ENCODE results near the gene CAMLG.
"Not testable (repeated sequence)": the region's sequence is repeated elsewhere in the genome, so short reads cannot be mapped to it uniquely, and the experiment has no call there.

CAMLG gene

DNA sequence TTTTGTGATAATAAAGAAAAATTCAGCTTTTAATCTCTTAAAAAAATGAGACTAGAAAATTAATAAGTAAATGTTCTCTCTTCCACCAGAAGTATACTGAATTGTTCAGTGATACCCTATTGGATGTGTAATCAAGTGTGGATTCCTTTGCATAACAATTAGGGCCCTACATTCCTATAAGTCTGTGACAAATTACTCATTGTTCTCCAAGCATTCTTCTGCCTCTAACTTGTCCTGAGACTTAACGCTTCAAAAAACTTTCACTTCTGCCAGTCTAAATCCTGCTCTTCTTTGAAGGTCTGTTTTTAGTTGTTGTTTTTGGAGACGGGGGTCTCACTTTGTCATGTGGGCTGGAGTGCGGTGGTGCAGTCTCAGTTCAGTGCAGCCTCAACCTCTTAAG lies 11.1 kb downstream of the CAMLG start:
- H3K36me3 Mint-ChIP-seq = peaks cover 3% of the 10 kb centered on the region

DNA sequence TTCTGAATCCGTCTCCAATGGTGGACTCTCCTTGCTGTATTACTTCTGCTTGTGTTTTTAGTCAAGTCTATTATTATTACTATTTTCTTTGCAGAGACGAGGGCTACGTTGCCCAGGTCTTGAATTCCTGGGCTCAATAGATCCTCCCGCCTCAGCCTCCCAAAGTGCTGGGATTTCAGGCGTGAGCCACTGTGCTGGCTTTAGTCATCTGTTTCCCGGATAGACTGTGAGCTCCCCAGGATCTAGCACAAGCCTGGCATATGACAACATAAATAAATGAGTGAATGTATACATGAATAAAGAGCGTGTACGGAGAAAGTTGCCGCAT lies 19.8 kb downstream of the CAMLG start:
- no peaks in the 10 kb centered on the region for H3K27me3 Mint-ChIP-seq
- no peak for DNase-seq (ENCODE audit: low spot score in 2 of 2)
- peaks cover 27% of the 10 kb centered on the region for H3K4me1 Mint-ChIP-seq
- H3K36me3 Mint-ChIP-seq = no peaks in the 10 kb centered on the region
- H3K27ac Mint-ChIP-seq = peak overlapping the region; percentile 98
- H3K9me3 Mint-ChIP-seq = no peaks in the 10 kb centered on the region
- peak overlapping the region; percentile 99 for H3K4me3 Mint-ChIP-seq
- ATAC-seq (ENCODE audit: low read depth) = no peak

More for the DNA sequence above, 11.1 kb downstream of the CAMLG start:
- Mint-ChIP-seq H3K27ac (peak overlapping the region; percentile 45), H3K4me1 (peaks cover 4% of the 10 kb centered on the region), H3K4me3 (no peak overlapping the region), H3K27me3 (no peaks in the 10 kb centered on the region), H3K9me3 (no peaks in the 10 kb centered on the region)
- ATAC-seq (ENCODE audit: low read depth) (no peak), DNase-seq (ENCODE audit: low spot score in 2 of 2) (no peak)

DNA sequence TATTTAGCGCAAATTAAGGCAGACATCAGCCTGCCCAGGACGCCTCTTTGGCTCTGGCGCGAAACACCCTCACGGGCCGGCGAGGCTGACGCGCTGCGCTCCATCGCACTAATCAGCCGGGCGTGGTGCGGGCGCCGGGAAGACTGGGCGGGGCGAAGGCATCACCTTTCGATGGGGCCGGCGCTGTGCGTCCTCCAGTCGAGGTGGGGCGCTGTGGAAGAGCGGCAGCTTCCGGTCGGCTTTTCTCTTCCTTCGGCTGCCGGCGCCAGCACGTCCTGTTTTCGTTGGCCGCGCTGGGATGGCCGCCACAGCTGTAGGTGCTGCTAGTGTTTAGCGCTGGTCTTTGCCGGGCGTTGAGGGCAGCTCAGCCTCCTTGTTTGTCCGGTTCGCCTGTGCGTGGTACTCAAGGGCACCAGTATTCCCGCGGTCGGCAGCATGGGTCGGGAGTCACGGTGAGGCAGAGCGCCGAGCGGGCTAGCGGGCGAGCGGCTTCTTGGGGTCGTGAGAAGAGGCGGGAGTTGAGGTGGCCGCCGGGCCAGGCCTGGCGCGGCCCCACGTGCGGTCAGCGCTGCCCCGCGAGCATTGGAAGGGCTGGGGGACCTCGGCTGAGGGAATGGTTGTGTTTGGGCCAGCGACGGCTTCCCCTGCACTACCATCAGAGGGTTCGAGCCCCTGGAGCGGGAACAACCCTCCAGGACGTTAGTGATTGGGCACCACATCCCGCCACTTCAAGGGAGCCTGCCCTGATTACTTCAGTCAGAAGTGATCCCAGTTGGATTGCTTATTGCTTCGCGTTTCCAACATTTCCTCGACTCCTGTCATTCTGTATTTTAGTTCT lies 20.4 kb downstream of the CAMLG start, which contains the start of gene DDX46:
DDX46 (plus strand) TSS at position 276 of the 838 bp plus-strand sequence; CDS start at position 436, 160 bp downstream.
- peak; percentile 90 to 93 for DNase-seq (ENCODE audit: low spot score in 2 of 2)
- H3K27ac Mint-ChIP-seq = peak within 1 kb of the TSS; percentile 98
- peaks cover 27% of the 10 kb centered on the region for H3K4me1 Mint-ChIP-seq
- peaks cover under 1% of the 10 kb centered on the region for H3K36me3 Mint-ChIP-seq
- no peaks in the 10 kb centered on the region for H3K27me3 Mint-ChIP-seq
- H3K4me3 Mint-ChIP-seq = peak within 1 kb of the TSS; percentile 99
- peak; percentile 97 for ATAC-seq (ENCODE audit: low read depth)
- no peaks in the 10 kb centered on the region for H3K9me3 Mint-ChIP-seq

DNA sequence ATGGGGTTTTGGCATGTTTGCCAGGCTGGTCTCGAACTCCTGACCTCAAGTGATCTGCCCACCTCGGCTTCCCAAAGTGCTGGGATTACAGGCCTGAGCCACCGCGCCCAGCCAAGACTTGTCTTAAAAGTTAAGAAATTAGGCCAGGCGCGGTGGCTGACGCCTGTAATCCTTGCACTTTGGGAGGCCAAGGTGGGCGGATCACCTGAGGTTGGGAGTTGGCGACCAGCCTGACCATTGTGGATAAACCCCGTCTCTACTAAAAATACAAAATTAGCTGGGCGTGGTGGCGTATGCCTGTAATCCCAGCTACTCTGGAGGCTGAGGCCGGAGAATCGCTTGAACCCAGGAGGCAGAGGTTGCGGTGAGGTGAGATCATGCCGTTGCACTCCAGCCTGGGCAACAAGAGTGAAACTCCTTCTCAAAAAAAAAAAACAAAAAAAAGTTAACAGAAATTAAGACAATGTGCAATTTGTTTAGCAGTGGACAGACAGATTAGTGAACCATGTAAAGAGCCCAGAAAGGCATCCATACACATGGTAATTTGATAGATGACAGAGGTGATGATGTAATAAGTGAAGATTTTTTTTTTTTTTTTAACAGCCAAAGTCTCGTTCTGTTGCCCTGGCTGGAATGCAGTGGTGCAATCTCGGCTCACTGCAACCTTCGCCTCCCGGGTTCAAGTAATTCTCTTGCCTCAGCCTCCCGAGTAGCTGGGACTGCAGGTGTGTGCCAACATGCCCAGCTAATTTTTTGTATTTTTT lies 29.4 kb downstream of the CAMLG start:
- not testable (repeated sequence) for H3K27ac Mint-ChIP-seq; H3K27me3 Mint-ChIP-seq; H3K4me1 Mint-ChIP-seq; DNase-seq (ENCODE audit: low spot score in 2 of 2); ATAC-seq (ENCODE audit: low read depth); H3K9me3 Mint-ChIP-seq; H3K4me3 Mint-ChIP-seq
- H3K36me3 Mint-ChIP-seq = peaks cover 20% of the 10 kb centered on the region

DNA sequence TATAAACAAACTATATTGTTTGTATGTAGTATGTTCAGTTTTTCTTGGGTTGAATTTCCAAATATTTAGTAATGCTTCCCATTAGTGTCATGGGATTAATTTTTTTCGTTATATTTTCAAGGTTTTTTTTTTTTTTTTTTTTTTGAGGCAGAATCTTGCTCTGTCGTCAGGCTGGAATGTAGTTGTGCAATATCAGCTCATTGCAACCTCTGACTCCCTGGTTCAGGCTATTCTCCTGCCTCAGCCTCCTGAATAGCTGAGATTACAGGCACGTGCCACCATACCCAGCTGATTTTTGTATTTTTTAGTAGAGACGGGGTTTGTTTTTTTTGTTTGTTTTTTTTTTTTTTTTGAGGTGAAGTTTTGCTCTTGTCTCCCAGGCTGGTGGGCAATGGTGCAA lies 30.9 kb downstream of the CAMLG start:
- Mint-ChIP-seq H3K36me3 (peaks cover 22% of the 10 kb centered on the region), H3K4me1 (peaks cover 3% of the 10 kb centered on the region), H3K9me3 (no peaks in the 10 kb centered on the region), H3K27ac (no peak overlapping the region), H3K4me3 (no peak overlapping the region), H3K27me3 (no peaks in the 10 kb centered on the region)
- no peak for DNase-seq (ENCODE audit: low spot score in 2 of 2)
- ATAC-seq (ENCODE audit: low read depth) = no peak

DNA sequence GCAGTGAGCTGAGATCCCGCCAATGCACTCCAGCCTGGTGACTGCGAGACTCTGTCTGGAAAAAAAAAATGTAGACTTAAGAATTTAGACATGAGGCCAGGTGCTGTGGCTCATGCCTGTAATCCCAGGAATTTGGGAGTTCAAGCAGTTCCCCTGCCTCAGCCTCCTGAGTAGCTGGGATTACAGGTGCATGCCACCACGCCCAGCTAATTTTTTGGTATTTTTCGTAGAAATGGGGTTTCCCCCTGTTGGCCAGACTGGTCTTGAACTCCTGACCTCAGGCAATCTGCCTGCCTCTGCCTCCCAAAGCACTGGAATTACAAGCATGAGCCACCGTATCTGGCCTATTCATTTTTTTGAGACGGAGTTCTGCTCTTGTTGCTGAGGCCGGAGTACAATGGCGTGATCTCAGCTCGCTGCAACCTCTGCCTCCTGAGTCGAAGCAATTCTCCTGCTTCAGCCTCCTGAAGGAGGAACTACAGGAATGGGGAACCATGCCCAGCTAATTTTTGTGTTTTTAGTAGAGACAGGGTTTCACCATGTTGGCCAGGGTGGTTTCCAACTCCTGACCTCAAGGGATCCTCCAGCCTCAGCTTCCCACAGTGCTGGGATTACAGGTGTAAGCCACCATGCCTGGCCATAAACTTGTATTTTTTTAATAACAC lies 34.2 kb downstream of the CAMLG start:
- Mint-ChIP-seq H3K4me3 (no peak overlapping the region), H3K27ac (no peak overlapping the region), H3K9me3 (no peaks in the 10 kb centered on the region), H3K27me3 (no peaks in the 10 kb centered on the region), H3K36me3 (peaks cover 24% of the 10 kb centered on the region), H3K4me1 (peaks cover 4% of the 10 kb centered on the region)
- DNase-seq (ENCODE audit: low spot score in 2 of 2) (no peak), ATAC-seq (ENCODE audit: low read depth) (no peak)

DNA sequence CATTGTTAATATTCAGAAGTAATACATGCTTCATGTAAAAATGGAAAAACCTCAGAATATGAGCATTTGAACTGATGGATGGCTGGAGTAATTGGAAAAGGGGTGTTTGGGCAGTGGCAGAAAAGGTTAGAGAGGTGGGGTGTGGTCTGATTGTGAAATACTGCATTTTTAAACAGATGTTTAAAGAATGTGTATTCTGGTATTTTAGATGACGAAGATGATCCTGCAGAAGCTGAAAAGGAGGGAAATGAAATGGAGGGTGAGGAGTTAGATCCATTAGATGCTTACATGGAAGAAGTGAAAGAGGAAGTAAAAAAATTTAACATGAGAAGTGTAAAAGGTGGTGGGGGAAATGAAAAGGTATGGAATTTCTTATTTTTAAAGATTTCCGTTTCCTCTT lies 39.0 kb downstream of the CAMLG start:
- Mint-ChIP-seq H3K36me3 (peaks cover 21% of the 10 kb centered on the region), H3K4me3 (no peak overlapping the region), H3K27me3 (no peaks in the 10 kb centered on the region), H3K27ac (peak overlapping the region; percentile 29), H3K9me3 (no peaks in the 10 kb centered on the region), H3K4me1 (peaks cover 4% of the 10 kb centered on the region)
- ATAC-seq (ENCODE audit: low read depth) = no peak
- DNase-seq (ENCODE audit: low spot score in 2 of 2) = no peak

DNA sequence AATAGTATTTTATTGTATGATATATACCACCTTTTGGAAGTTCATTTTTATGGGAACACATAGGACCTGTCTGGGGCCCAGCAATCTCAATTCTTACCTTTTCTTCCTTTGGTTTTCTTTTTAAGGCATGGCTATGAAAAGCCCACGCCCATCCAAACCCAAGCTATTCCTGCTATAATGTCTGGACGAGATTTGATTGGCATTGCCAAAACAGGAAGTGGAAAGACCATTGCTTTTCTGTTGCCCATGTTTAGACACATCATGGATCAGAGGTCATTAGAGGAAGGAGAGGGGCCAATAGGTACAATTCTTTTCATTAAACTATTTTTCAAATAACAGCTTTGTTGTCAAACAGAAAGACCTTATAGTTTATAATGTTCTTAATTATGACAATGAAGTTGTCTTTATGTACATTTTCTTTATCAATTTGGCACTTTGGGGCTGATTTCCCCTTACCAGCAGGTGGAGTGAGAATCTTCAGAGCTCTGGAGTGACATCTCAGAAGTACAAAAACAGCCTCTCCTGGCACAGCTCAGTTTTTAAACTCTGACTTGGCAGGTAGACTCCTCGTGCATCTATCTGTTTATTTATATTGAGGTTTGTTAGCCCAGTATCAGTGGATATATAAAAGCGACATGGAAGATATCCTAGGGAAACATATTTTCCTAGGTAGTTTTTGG lies 46.0 kb downstream of the CAMLG start:
- H3K36me3 Mint-ChIP-seq = peaks cover 14% of the 10 kb centered on the region

DNA sequence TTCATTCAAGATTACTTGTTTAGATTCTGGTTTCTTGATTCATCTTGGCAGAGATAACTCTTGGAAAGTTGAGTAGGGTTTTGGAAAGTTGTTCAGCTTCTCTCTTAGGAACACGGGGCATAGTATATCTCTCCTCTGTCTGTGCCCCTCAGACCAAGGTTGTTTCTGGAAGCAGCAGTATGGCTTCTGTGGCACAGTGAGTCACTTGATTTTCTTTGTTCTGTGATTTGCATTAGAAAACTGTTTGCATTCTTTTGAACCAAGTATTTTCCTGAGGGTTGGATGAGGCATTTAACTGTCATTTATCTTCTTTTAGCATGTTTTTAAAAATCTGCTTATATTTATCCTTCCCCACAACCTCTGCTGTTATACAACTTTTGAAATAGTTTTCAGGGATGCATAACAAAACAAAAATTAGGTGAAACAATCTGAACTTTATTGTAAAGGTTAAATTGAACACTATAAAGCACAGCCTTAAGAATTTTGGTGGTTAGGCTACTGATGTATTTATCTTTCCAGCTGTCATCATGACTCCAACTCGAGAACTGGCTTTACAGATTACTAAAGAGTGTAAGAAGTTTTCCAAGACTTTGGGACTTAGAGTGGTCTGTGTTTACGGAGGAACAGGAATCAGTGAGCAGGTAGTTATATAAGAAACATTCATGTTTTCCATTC lies 46.7 kb downstream of the CAMLG start:
- no peaks in the 10 kb centered on the region for H3K9me3 Mint-ChIP-seq
- no peaks in the 10 kb centered on the region for H3K4me1 Mint-ChIP-seq
- H3K4me3 Mint-ChIP-seq = no peak overlapping the region
- peaks cover 14% of the 10 kb centered on the region for H3K36me3 Mint-ChIP-seq
- H3K27me3 Mint-ChIP-seq = no peaks in the 10 kb centered on the region
- no peak for ATAC-seq (ENCODE audit: low read depth)
- no peak for DNase-seq (ENCODE audit: low spot score in 2 of 2)
- H3K27ac Mint-ChIP-seq = no peak overlapping the region

More for the DNA sequence above, 46.0 kb downstream of the CAMLG start:
- Mint-ChIP-seq H3K4me1 (no peaks in the 10 kb centered on the region), H3K27ac (peak overlapping the region; percentile 84), H3K27me3 (no peaks in the 10 kb centered on the region), H3K4me3 (no peak overlapping the region), H3K9me3 (no peaks in the 10 kb centered on the region)
- ATAC-seq (ENCODE audit: low read depth) (peak; percentile 32), DNase-seq (ENCODE audit: low spot score in 2 of 2) (no peak)

DNA sequence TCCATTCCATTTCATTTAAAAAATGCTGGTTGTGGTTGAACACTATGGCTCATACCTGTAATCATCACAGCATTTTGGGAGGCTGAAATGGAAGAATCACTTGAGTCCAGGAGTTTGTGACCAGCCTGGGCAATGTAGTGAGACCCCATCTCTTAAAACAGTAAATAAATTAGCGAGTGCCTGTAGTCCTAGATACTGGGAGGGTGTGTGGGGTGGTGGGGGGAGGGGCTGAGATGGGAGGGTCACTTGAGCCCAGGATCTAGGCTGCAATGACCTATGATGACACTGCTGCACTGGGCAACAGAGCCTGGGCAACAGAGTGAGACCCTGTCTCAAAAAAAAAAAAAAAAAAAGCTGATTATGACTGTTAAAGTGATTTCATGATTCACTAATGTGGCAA lies 49.3 kb downstream of the CAMLG start:
- ATAC-seq (ENCODE audit: low read depth) (no peak), DNase-seq (ENCODE audit: low spot score in 2 of 2) (no peak)
- H3K4me3 Mint-ChIP-seq = no peak overlapping the region
- peaks cover 16% of the 10 kb centered on the region for H3K36me3 Mint-ChIP-seq
- no peaks in the 10 kb centered on the region for H3K4me1 Mint-ChIP-seq
- no peaks in the 10 kb centered on the region for H3K9me3 Mint-ChIP-seq
- no peaks in the 10 kb centered on the region for H3K27me3 Mint-ChIP-seq
- H3K27ac Mint-ChIP-seq = no peak overlapping the region

DNA sequence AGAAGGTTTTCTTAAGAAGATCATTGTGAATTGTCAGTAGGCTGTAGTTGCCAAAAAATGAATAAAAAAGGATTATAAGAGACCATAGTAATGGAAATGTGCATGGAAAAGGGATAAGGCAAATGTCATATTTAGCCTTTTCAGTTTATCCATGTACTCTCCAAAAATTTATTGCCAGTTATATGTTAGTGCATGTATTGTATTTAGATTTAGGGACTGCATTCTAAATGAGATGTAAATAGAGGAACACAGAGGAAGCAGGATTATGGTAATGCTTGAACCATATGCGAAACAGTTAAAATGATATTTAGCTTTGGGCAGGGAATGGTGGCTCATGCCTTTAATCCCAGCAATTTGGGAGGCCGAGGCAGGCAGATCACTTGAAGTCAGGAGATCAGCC lies 53.2 kb downstream of the CAMLG start:
- Mint-ChIP-seq H3K27me3 (no peaks in the 10 kb centered on the region), H3K4me1 (no peaks in the 10 kb centered on the region), H3K36me3 (peaks cover 19% of the 10 kb centered on the region), H3K4me3 (no peak overlapping the region), H3K9me3 (no peaks in the 10 kb centered on the region), H3K27ac (peak overlapping the region; percentile 82)
- no peak for ATAC-seq (ENCODE audit: low read depth)
- no peak for DNase-seq (ENCODE audit: low spot score in 2 of 2)

DNA sequence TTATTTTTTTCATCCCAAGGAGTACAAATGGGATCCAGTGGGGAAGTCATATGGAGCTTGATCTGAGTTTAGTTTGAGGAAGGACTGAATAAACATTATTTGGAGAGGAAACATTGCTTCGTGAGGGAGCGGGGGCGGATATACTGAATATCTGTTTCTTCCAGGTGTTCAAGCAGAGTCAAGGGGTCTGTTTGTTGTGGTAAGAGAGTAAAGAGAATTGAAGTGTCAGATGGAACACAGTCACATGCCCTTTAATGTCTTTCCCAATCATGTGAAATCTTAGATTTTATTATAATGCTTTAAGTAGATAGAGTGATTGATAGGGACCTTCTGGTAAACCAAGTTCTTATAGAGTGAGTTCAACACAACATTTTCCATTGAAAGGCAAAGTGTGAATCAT lies 53.9 kb downstream of the CAMLG start:
- Mint-ChIP-seq H3K4me3 (no peak overlapping the region), H3K4me1 (no peaks in the 10 kb centered on the region), H3K27ac (peak overlapping the region; percentile 82), H3K27me3 (no peaks in the 10 kb centered on the region), H3K9me3 (no peaks in the 10 kb centered on the region), H3K36me3 (peaks cover 18% of the 10 kb centered on the region)
- ATAC-seq (ENCODE audit: low read depth) (no peak), DNase-seq (ENCODE audit: low spot score in 2 of 2) (no peak)

DNA sequence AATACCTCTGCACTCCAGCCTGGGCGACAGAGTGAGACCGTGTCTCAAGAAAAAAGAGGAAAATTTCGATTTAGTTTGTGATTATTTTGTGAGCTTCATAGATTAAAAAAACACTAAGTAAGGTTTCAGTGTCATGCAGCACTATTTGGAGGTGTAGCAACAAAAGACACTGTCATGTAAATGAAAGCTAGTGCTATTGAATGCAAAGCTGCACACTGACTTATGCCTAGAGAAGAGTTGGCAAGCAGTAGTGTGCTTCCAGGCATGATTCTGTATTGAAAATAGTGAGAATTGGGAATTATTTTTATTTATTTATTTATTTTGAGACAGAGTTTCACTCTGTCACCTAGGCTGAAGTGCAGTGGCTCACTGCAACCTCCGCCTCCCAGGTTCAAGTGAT lies 54.8 kb downstream of the CAMLG start:
- H3K27me3 Mint-ChIP-seq = no peaks in the 10 kb centered on the region
- no peak overlapping the region for H3K4me3 Mint-ChIP-seq
- no peak for ATAC-seq (ENCODE audit: low read depth)
- H3K27ac Mint-ChIP-seq = no peak overlapping the region
- peaks cover 20% of the 10 kb centered on the region for H3K36me3 Mint-ChIP-seq
- no peak for DNase-seq (ENCODE audit: low spot score in 2 of 2)
- no peaks in the 10 kb centered on the region for H3K9me3 Mint-ChIP-seq
- no peaks in the 10 kb centered on the region for H3K4me1 Mint-ChIP-seq

Data from memory B cell (primary cell).